ENCODE data around the gene PIK3R1.

DNA sequence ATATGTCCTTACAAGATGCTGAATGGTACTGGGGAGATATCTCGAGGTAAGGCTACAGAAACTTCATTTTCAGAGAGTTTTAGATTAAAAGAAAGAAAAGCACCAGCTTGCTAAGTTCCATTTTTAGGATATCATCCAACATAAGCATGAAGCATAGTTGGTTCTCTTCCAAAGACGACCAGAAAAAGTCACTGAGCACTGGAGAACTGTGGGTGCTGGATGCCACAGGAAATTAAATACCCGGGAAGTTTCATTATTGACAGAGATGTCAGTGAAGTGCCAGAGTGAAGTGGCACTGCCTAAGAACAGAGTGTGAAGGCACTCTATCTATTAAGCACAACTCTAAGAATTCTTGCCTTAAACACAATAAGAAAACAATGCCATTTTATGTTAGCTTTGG lies 76.8 kb downstream of the PIK3R1 start:
- TF ChIP-seq, protein P1, sequence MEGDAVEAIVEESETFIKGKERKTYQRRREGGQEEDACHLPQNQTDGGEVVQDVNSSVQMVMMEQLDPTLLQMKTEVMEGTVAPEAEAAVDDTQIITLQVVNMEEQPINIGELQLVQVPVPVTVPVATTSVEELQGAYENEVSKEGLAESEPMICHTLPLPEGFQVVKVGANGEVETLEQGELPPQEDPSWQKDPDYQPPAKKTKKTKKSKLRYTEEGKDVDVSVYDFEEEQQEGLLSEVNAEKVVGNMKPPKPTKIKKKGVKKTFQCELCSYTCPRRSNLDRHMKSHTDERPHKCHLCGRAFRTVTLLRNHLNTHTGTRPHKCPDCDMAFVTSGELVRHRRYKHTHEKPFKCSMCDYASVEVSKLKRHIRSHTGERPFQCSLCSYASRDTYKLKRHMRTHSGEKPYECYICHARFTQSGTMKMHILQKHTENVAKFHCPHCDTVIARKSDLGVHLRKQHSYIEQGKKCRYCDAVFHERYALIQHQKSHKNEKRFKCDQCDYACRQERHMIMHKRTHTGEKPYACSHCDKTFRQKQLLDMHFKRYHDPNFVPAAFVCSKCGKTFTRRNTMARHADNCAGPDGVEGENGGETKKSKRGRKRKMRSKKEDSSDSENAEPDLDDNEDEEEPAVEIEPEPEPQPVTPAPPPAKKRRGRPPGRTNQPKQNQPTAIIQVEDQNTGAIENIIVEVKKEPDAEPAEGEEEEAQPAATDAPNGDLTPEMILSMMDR (IDR thresholded peaks at IDR 0.05) = no peak
- no peak for TF ChIP-seq POLR2A (IDR thresholded peaks at IDR 0.05)

All from body of pancreas (tissue), 4 donors.